MM.1S (cell line): ENCODE data around the gene APLP2.

Experiments used
- DNase-seq: peaks from one replicate; pipeline ENCODE4 v3.0.0-alpha.2; 2015
- H2AFZ ChIP-seq: fragments of 300-600 bp; sonication (generic); 2 replicates; pipeline ENCODE4 v1.6.0; 2016; ENCODE audit warnings: antibody characterized with exemption, low read length
- H3F3A ChIP-seq: fragments of 300-600 bp; sonication (generic); 2 replicates; pipeline ENCODE4 v1.6.1; 2016; ENCODE audit warnings: mild to moderate bottlenecking, antibody characterized with exemption, low read length, moderate library complexity, mixed read lengths; ENCODE audit not compliant: insufficient read depth
- H3K27ac ChIP-seq: fragments of 300-600 bp; sonication (generic); 2 replicates; pipeline ENCODE4 v1.5.1; 2016; ENCODE audit warnings: mild to moderate bottlenecking, low read length
- H3K27me3 ChIP-seq: fragments of 300-600 bp; sonication (generic); replicated peaks from 2 replicates; pipeline ENCODE4 v1.6.0; 2016; ENCODE audit warnings: low read length; ENCODE audit not compliant: insufficient read depth
- H3K36me3 ChIP-seq: fragments of 300-600 bp; sonication (generic); replicated peaks from 2 replicates; pipeline ENCODE4 v1.6.1; 2016; ENCODE audit warnings: mild to moderate bottlenecking, low read length, mixed read lengths; ENCODE audit not compliant: insufficient read depth
- H3K4me1 ChIP-seq: fragments of 300-600 bp; sonication (generic); 2 replicates; pipeline ENCODE4 v1.6.1; 2016; ENCODE audit warnings: low read length, mixed read lengths
- H3K4me2 ChIP-seq: fragments of 300-600 bp; sonication (generic); 2 replicates; pipeline ENCODE4 v1.6.0; 2016; ENCODE audit warnings: low read depth, low read length
- H3K4me3 ChIP-seq: fragments of 300-600 bp; sonication (generic); 2 replicates; pipeline ENCODE4 v1.5.1; 2016; ENCODE audit warnings: low read length, mixed read lengths
- H3K79me2 ChIP-seq: fragments of 300-600 bp; sonication (generic); 2 replicates; pipeline ENCODE4 v1.6.1; 2016; ENCODE audit warnings: mixed run types, low read length, mixed read lengths
- H3K9ac ChIP-seq: fragments of 300-600 bp; sonication (generic); 2 replicates; pipeline ENCODE4 v1.6.1; 2016; ENCODE audit warnings: low read length, mixed read lengths
- H3K9me2 ChIP-seq: fragments of 300-600 bp; sonication (generic); replicated peaks from 2 replicates; pipeline ENCODE4 v1.6.1; 2016; ENCODE audit warnings: mild to moderate bottlenecking, low read length, mixed read lengths; ENCODE audit not compliant: insufficient read depth
- H3K9me3 ChIP-seq: fragments of 300-600 bp; sonication (generic); replicated peaks from 2 replicates; pipeline ENCODE4 v1.6.1; 2016; ENCODE audit warnings: mild to moderate bottlenecking, low read length, mixed read lengths; ENCODE audit not compliant: insufficient read depth
- H4K20me1 ChIP-seq: fragments of 300-600 bp; sonication (generic); 2 replicates; pipeline ENCODE4 v1.6.1; 2016; ENCODE audit warnings: mild to moderate bottlenecking, low read length, moderate library complexity, mixed read lengths; ENCODE audit not compliant: insufficient read depth
- EZH2 ChIP-seq: fragments of 300-600 bp; sonication (generic); optimal IDR thresholded peaks from 2 replicates; pipeline ENCODE3; 2017; ENCODE audit warnings: low read depth, mild to moderate bottlenecking, antibody characterized with exemption, low read length, mixed read lengths
- EZH2phosphoT487 ChIP-seq: fragments of 300-600 bp; sonication (generic); IDR thresholded peaks from 2 replicates; pipeline ENCODE4 v1.6.1; 2018; ENCODE audit warnings: antibody characterized with exemption, low read length
- TF ChIP-seq, protein P1 (sequence below): fragments of 300-600 bp; sonication (generic); IDR thresholded peaks from 2 replicates; pipeline ENCODE4 v1.5.1; 2016; ENCODE audit warnings: antibody characterized with exemption, low read length, mixed read lengths

Gene APLP2

DNA sequence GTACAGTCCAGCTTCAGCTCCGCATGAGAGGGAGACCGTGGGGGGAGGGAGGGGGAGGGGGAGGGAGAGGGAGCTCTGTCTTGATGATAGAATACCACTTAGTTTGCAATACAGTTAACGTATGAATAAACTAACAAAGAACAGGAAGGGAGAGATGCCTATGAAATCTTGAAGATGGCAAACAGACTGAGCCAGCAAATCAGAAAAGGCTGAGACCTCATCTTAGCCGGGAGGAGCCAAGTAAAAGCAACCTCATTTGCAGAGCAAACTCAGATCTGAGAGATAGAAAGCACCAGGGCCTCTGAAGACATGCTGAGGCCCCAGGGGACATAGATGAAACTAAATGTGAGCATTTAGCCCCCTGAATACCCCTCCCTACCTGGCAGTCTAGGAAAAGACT, 23.0 kb downstream of the APLP2 start:
- no peaks in the 10 kb centered on the region for H3K27me3 ChIP-seq
- DNase-seq: no peak
- no peak overlapping the region for H3K27ac ChIP-seq
- H3K4me1 ChIP-seq: no peaks in the 10 kb centered on the region
- H3K4me3 ChIP-seq: no peak overlapping the region
- H3K4me2 ChIP-seq: no peak overlapping the region
- no peaks in the 10 kb centered on the region for H3K9me3 ChIP-seq
- no peaks in the 10 kb centered on the region for H4K20me1 ChIP-seq
- no peaks in the 10 kb centered on the region for H3K9me2 ChIP-seq
- H3K9ac ChIP-seq: no peak overlapping the region
- H3K79me2 ChIP-seq: no peaks in the 10 kb centered on the region
- no peaks in the 10 kb centered on the region for H3K36me3 ChIP-seq
- TF ChIP-seq EZH2phosphoT487: no peak
- TF ChIP-seq, protein P1, sequence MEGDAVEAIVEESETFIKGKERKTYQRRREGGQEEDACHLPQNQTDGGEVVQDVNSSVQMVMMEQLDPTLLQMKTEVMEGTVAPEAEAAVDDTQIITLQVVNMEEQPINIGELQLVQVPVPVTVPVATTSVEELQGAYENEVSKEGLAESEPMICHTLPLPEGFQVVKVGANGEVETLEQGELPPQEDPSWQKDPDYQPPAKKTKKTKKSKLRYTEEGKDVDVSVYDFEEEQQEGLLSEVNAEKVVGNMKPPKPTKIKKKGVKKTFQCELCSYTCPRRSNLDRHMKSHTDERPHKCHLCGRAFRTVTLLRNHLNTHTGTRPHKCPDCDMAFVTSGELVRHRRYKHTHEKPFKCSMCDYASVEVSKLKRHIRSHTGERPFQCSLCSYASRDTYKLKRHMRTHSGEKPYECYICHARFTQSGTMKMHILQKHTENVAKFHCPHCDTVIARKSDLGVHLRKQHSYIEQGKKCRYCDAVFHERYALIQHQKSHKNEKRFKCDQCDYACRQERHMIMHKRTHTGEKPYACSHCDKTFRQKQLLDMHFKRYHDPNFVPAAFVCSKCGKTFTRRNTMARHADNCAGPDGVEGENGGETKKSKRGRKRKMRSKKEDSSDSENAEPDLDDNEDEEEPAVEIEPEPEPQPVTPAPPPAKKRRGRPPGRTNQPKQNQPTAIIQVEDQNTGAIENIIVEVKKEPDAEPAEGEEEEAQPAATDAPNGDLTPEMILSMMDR: no peak
- no peak for TF ChIP-seq EZH2
- H3F3A ChIP-seq: no peaks in the 10 kb centered on the region
- no peak overlapping the region for H2AFZ ChIP-seq

DNA sequence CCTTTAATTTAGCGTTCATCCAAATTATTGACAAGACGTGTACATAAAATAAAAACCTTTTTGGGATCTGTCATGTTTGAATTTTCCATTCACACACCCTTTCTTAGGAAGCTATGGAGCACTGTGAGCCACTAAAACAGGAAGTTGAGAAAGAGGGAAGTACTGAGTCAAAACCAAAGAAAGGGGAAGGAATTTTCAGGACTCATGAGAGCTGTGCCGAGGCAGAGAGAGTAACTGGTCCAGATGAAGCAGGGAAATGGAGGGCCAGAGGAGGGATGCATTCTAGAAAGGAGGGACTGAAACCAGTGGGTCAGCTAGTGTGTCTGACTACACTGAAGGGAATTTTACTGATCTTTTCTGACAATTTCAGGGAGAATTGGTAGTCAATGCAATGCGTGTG, 24.9 kb downstream of the APLP2 start:
- Histone ChIP-seq H3K9me2 (no peaks in the 10 kb centered on the region), H3K4me1 (no peaks in the 10 kb centered on the region), H3K79me2 (no peaks in the 10 kb centered on the region), H3K27me3 (no peaks in the 10 kb centered on the region), H3K9me3 (no peaks in the 10 kb centered on the region), H3K4me2 (no peak overlapping the region), H2AFZ (no peak overlapping the region), H4K20me1 (no peaks in the 10 kb centered on the region), H3K9ac (no peak overlapping the region), H3K4me3 (no peak overlapping the region), H3K27ac (no peak overlapping the region), H3K36me3 (no peaks in the 10 kb centered on the region), H3F3A (no peaks in the 10 kb centered on the region)
- no peak for DNase-seq
- TF ChIP-seq EZH2phosphoT487 (no peak), EZH2 (no peak)
- TF ChIP-seq, protein P1: no peak

DNA sequence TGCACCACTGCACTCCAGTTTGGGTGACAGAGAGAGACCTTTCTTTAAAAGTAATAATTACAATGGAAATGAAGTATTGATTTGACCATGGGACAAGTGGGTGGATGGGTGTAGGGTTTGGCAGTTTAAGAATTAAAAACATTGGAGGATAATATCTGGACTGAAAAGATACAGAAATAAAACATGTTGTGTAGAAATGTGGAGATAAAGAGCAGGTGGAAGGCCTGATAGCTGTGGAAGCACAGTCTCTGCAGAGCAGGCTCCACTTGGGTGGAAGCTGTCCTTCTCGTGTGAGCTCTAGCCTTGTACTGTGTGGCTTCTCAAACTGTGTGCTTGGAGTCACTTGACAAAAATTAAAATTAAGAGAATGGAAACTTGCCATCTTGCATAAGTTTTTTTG, 25.6 kb downstream of the APLP2 start:
- TF ChIP-seq EZH2 (no peak), EZH2phosphoT487 (no peak)
- TF ChIP-seq, protein P1: no peak
- no peaks in the 10 kb centered on the region for H3F3A ChIP-seq
- H3K4me3 ChIP-seq: no peak overlapping the region
- H3K4me2 ChIP-seq: no peak overlapping the region
- no peaks in the 10 kb centered on the region for H3K9me2 ChIP-seq
- H3K79me2 ChIP-seq: no peaks in the 10 kb centered on the region
- no peaks in the 10 kb centered on the region for H3K9me3 ChIP-seq
- H4K20me1 ChIP-seq: no peaks in the 10 kb centered on the region
- H3K9ac ChIP-seq: no peak overlapping the region
- H3K27ac ChIP-seq: no peak overlapping the region
- no peaks in the 10 kb centered on the region for H3K36me3 ChIP-seq
- H3K4me1 ChIP-seq: no peaks in the 10 kb centered on the region
- no peak overlapping the region for H2AFZ ChIP-seq
- no peaks in the 10 kb centered on the region for H3K27me3 ChIP-seq
- no peak for DNase-seq

DNA sequence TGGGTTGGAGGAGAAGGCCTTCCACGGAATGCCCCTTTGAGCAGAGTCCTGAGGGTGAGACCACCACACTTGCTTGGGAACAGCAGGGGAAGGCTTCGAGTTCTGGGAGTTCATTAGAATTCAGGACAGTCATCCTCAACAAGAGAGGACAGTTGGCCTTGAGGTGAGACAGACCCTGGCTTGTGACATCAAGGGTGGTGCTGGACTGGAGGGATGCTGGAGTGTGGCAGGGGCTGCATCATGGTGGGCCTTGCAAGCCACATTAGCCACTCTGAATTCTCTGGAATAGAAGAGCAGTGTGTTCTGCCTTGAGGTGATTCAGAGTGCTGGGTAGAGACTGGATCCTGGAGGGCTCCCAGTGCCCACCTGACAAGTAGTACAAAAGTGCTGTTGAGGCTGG, 26.3 kb downstream of the APLP2 start:
- DNase-seq: no peak
- Histone ChIP-seq H3K4me2 (no peak overlapping the region), H3K9me2 (no peaks in the 10 kb centered on the region), H3K27ac (no peak overlapping the region), H3K9ac (no peak overlapping the region), H3K79me2 (no peaks in the 10 kb centered on the region), H3K4me1 (no peaks in the 10 kb centered on the region), H3K9me3 (no peaks in the 10 kb centered on the region), H4K20me1 (no peaks in the 10 kb centered on the region), H3K4me3 (no peak overlapping the region), H3F3A (no peaks in the 10 kb centered on the region), H3K36me3 (no peaks in the 10 kb centered on the region), H2AFZ (no peak overlapping the region), H3K27me3 (no peaks in the 10 kb centered on the region)
- TF ChIP-seq EZH2: no peak
- TF ChIP-seq, protein P1: no peak
- no peak for TF ChIP-seq EZH2phosphoT487
